Activated naive CD4-positive, alpha-beta T cell treated with Interleukin-2 at 50 U/mL for 16 hours (primary cell): Measurements from ENCODE around the gene MPRIP.

Experiments
- DNase-seq: peaks from one replicate; pipeline ENCODE4 v3.0.0-alpha.2; 2020

MPRIP gene

GRCh38 chr17:17052462-17053221 is 10.4 kb downstream of the MPRIP start:
- DNase-seq: no peak

- no peak for DNase-seq
These were observed 11.5 kb downstream of the MPRIP start for GRCh38 chr17:17053446-17054379.

DNA sequence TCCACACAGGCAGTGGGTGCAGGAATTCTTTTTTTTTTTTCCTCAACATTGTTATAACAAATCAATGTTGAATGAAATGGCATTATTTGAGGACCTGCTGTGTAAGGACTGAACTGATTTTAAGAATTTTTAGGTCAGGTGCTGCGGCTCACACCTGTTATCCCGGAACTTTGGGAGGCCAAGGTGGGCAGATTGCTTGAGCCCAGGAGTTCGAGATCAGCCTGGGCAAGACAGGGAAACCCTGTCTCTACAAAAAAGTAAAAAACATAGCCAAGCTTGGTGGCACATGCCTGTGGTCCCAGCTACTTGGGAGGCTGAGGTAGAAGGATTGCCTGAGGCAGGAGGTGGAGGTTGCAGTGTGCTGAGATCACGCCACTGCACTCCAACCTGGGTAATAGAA is 12.4 kb downstream of the MPRIP start:
- no peak for DNase-seq

- DNase-seq: no peak
These were observed 13.3 kb downstream of the MPRIP start for GRCh38 chr17:17055286-17056155.

GRCh38 chr17:17056156-17056539 is 13.9 kb downstream of the MPRIP start:
- DNase-seq: no peak

DNA sequence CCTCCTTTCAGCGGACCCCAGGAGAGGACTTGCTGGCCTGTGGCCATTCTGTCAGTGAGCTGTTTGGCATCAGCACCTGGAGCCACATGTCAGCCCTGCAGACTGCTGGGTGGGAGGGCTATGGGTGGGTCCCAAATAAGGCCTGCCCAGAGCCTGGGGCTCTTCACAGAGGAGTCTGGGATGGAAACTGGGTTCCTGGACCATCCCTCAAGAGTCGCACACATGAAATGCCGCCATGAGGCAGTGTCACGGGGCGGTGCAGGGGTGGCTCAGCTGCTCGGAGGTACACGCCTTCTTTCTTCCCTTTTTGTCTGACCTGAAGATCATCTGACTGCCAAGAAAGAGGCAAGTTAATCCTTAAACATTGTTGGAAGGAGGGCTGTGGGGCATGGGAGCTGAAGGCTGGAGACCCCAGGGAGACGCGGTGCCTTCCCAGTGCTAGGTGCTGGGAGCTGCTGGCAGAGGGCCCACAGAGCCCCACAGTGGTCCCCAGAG is 14.8 kb downstream of the MPRIP start:
- DNase-seq: no peak

GRCh38 chr17:17058304-17058703 is 16.0 kb downstream of the MPRIP start:
- DNase-seq: no peak

GRCh38 chr17:17059301-17059890 is 17.1 kb downstream of the MPRIP start:
- no peak for DNase-seq

DNA sequence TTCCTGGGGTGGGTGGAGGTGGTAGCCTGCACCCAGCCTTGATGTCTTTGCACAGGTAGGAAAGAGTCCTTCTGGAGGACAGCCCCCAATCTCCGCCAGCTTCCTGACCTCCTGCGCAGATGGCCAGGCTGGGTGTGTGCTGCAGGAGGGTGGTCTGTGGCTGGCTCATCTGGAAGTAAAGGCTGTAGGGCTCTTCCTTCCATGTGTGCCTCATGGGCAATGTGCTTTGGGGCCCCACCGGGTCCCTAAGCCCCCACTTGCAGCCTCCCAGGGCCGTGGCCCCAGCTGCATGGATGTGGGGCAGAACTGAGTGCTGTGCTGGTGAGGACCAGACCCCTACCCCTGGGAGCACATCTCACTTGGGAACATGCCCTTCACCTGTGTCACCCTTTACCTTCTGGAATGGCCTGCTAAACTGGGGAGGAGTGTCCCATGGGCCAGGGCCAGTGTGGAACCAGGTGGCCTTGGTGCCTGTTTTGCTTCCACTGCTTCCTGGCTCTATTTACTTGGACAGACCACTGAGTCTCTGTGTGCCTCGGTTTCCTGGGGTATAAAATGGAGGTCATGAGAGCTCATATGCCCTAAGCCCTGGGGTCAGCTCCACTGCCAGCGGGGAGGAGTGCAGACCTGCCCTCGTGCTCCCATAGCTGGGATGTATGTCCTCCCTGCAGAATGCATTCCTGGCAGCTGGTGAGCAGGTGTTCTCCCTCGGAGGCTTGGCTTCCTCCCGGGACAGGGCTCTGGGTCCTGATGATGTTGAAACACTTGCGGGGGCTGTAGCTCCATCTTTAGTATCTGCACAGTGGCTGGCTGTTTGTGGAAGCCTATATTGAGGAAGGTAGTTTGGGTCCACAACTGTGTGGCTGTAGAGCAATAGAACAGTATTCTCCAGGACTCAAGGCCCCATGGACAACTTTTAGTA is 18.0 kb downstream of the MPRIP start:
- no peak for DNase-seq

GRCh38 chr17:17060930-17061329 is 18.7 kb downstream of the MPRIP start:
- no peak for DNase-seq

DNA sequence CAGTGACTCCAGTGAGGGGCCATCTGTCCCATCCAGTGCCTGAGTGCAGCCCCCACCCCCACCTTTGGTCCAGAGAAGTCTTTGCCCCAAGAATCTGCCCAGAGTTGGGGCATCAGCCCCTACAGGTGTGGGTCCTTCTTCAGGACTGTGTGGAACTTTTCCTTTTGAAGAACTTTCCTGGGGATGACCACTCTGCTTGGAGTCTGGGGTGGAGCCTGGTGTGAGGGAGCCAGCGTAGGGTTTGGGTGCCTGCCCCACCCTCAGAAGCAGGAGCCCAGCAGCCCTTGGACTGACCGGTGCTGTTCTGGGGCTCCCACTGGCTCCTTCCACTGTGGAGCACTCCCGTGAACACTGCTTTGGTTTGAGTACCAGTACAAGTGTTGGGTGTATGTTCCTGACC is 19.3 kb downstream of the MPRIP start:
- DNase-seq: no peak

DNA sequence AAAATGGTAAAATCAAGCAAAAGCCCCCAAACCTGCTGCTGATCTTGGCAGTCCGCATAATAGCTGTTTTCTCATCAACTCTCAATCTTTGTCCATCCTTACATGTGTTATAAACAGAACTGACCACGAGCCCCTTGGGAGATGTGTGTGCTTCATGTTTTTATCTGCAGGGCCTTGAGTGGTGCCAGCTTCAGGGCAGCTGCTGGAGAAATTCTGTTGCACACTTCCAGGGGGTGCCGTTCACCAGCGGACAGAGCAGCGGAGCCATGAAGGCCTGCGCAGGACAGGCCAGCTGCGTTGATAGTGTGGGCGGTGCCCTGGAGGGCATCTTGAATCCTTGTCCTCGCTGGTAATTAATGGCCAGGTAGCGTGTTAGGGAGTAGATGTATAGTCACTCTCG is 20.1 kb downstream of the MPRIP start:
- DNase-seq: no peak

DNA sequence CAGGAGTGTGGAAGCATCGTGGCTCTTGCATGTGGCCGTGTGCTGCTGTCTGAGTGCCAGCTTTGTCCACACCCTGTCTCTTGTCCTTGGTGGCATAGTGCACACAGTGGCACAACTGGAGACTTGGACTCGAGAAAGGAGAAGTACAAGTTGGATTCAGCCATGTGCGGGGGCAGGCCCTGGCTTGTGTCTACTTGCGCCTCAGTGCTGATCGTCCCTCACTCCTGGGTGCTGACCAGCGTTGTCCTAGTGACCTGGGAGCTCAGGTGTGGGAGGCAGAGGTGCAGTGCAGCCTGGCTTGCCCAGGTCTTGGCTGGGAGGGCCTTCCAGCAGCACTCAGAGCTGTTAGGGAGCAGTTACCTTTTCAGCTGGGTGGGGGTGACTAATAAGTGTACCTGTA is 20.6 kb downstream of the MPRIP start:
- no peak for DNase-seq

DNA sequence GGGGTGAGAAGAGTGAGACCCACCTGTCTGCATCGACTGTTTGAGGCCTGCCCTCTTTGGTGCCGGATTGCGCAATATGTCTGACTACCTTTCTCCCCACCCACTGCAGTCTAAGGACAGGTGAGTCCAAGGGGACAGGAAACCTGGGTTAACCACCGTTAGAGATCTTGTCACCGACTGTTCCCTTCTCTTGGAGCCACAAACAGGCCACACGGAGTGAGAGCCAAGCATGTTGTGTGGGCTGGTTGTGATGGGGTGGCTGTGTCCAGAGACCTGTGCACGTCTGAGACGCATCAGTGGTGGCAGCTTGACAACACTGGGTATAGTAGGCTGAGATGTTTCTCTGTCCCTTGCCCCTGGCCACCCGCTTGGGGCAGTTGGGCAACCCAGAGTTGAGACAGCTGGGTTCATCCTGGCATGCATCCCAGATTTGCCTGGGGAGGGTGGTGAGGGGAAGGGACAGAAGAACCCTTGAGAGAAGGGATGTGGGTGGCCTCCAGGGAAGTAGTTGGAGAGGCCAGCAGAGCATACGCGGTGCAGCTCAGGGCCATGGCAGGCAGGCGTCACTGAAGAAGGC is 21.4 kb downstream of the MPRIP start:
- DNase-seq: no peak

- DNase-seq: no peak
These were observed 22.1 kb downstream of the MPRIP start for GRCh38 chr17:17064322-17064721.

DNA sequence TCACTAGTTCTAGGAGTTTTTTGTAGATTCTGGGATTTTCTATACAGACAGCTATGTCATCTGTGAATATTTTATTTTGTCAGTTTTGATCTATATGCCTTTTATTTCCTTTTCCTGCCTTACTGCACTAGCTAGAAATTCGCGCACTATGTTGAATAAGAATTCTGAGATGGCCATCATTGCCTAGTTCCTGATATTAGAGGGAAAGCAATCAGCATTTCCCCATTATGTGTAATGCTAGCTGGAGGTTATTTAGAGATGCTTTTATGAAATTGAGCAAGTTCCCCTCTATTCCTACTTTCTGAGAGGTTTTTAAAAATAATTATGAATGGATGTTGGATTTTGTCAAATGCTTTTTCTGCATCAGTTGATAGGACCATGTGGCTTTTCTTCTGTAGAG is 23.8 kb downstream of the MPRIP start:
- no peak for DNase-seq

DNA sequence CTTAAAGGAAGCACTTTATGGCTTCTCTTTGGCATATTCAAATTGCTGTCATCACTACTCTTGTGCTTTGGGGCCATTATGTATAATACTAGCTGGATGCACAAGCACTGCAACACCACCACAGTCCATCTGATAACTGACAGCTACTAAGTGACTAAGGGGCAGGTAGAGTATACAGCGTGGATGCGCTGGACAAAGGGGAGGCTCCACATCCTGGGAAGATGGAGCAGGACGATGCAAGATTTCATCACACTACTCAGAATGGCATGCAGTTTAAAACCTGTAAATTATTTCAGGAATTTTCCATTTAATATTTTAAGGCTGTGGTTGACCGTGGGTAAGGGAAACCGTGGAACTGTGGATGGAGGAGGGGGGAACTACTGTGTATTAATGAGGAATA is 25.0 kb downstream of the MPRIP start:
- no peak for DNase-seq

- no peak for DNase-seq
These were observed 27.6 kb downstream of the MPRIP start for GRCh38 chr17:17069849-17070248.

DNA sequence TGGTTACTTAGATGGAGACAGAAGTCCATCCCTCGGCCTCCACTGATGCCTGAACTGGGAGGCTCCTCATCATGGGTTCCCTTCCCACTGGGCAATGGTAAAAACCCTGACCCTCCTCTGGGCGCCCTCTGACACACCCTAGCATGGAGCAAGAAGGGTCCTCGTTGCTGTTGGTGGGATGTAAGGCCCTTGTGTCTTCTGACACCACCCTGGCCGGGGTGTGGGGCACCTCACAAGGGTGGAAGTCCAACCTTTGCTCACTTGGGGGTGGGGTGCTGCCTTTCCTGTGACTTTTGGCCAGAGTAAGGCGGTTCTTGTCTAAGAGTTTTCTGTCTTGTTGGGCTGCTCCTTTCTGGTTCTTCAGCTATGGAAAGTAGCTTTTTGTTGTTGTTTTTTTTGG is 28.7 kb downstream of the MPRIP start:
- no peak for DNase-seq

GRCh38 chr17:17071531-17072360 is 29.5 kb downstream of the MPRIP start:
- no peak for DNase-seq
